Lower lobe of right lung (tissue), 2 donors: ENCODE data around the gene CCDC85C. TPM values are rescaled to one million over a fixed set of nuclear protein-coding genes. Genes with fewer than 3 reads are reported as not detected.

Source experiments
- ATAC-seq, 2 donors: fragments of 200-7000 bp; cut with Tn5 transposase; one replicate each; pipeline ENCODE4 v1.9.1; 2020 to 2022; ENCODE audit warnings: mild to moderate bottlenecking in 2 of 2, moderate library complexity in 2 of 2
- DNase-seq: peaks from one replicate; pipeline ENCODE4 v3.0.0-alpha.2; 2020
- H3K27ac ChIP-seq: fragments of 200-600 bp; one replicate; pipeline ENCODE4 v1.8.0; 2022
- H3K27me3 ChIP-seq: fragments of 200-600 bp; one replicate; pipeline ENCODE4 v1.8.0; 2022; ENCODE audit warnings: low read depth
- H3K36me3 ChIP-seq: fragments of 200-600 bp; one replicate; pipeline ENCODE4 v1.8.0; 2022; ENCODE audit warnings: mild to moderate bottlenecking
- H3K4me1 ChIP-seq: fragments of 200-600 bp; one replicate; pipeline ENCODE4 v1.8.0; 2022
- H3K4me3 ChIP-seq: fragments of 200-600 bp; one replicate; pipeline ENCODE4 v1.8.0; 2022; ENCODE audit warnings: mild to moderate bottlenecking
- H3K9me3 ChIP-seq: fragments of 200-600 bp; one replicate; pipeline ENCODE4 v1.8.0; 2022
- CTCF ChIP-seq: fragments of 200-600 bp; IDR thresholded peaks from one replicate; pipeline ENCODE4 v1.8.0; 2022; ENCODE audit warnings: antibody characterized with exemption, mild to moderate bottlenecking
- intact Hi-C: fragments of 100-400 bp; cut with DNase I; formaldehyde crosslinking; loops from one replicate; pipeline ENCODE4 v1.11.0; 2022
- total RNA-seq: library from RNA; stranded (reverse); fragmentation: NEBNext Ultra II Directional; extraction: Animal tissue kit (Norgen Biotek cat#: 25700); gene quantifications from one replicate; pipeline ENCODE4 v1.2.1, GENCODE V29; 2021
- donor health status: DM: no; HTN: yes; CAD: no; lungs with severe emphysema.

CCDC85C gene
- total RNA-seq, 1 donor from 2014 or later: 15.3 TPM

- no peak for ATAC-seq
- Histone ChIP-seq H3K4me3 (no peak overlapping the region), H3K27ac (no peak overlapping the region), H3K36me3 (no peaks in the 10 kb centered on the region), H3K9me3 (no peaks in the 10 kb centered on the region), H3K4me1 (peaks cover 27% of the 10 kb centered on the region), H3K27me3 (no peaks in the 10 kb centered on the region)
- TF ChIP-seq CTCF: no peak
- intact Hi-C loops: no loop called here
- DNase-seq: no peak
Measured at GRCh38 chr14:99471731-99472130, 132.3 kb downstream of the CCDC85C start.

GRCh38 chr14:99468836-99469592, 135.0 kb downstream of the CCDC85C start:
- intact Hi-C loops: no loop called here
- no peak for TF ChIP-seq CTCF
- H3K9me3 ChIP-seq: no peaks in the 10 kb centered on the region
- peaks cover 20% of the 10 kb centered on the region for H3K36me3 ChIP-seq
- DNase-seq (no peak), ATAC-seq (no peak)
- H3K4me1 ChIP-seq: peaks cover 13% of the 10 kb centered on the region
- H3K4me3 ChIP-seq: no peak overlapping the region
- no peaks in the 10 kb centered on the region for H3K27me3 ChIP-seq
- no peak overlapping the region for H3K27ac ChIP-seq

GRCh38 chr14:99468081-99468480, 135.9 kb downstream of the CCDC85C start:
- intact Hi-C loops: no loop called here
- Histone ChIP-seq H3K9me3 (no peaks in the 10 kb centered on the region), H3K36me3 (peaks cover 29% of the 10 kb centered on the region), H3K4me3 (no peak overlapping the region), H3K4me1 (peaks cover 13% of the 10 kb centered on the region), H3K27ac (no peak overlapping the region), H3K27me3 (no peaks in the 10 kb centered on the region)
- ATAC-seq: peak; percentile 26 to 60
- no peak for DNase-seq
- no peak for TF ChIP-seq CTCF

- H3K27me3 ChIP-seq: no peaks in the 10 kb centered on the region
- H3K9me3 ChIP-seq: no peaks in the 10 kb centered on the region
- DNase-seq (no peak), ATAC-seq (peak; percentile 73 to 76)
- no peak for TF ChIP-seq CTCF
- no peak overlapping the region for H3K27ac ChIP-seq
- intact Hi-C loops: no loop called here
- peaks cover 13% of the 10 kb centered on the region for H3K4me1 ChIP-seq
- H3K4me3 ChIP-seq: no peak overlapping the region
- peaks cover 35% of the 10 kb centered on the region for H3K36me3 ChIP-seq
Measured at GRCh38 chr14:99467336-99468078, 136.5 kb downstream of the CCDC85C start.

- no peak for TF ChIP-seq CTCF
- Histone ChIP-seq H3K4me3 (no peak overlapping the region), H3K36me3 (peaks cover 42% of the 10 kb centered on the region), H3K27ac (no peak overlapping the region), H3K9me3 (no peaks in the 10 kb centered on the region), H3K4me1 (peaks cover 13% of the 10 kb centered on the region), H3K27me3 (no peaks in the 10 kb centered on the region)
- no peak for ATAC-seq
- no peak for DNase-seq
- intact Hi-C loops: no loop called here
Measured at GRCh38 chr14:99466758-99467157, 137.2 kb downstream of the CCDC85C start.
